Testis (tissue), 5 donors: ENCODE data around the gene HOXA6. TPM values are rescaled to one million over a fixed set of nuclear protein-coding genes. Genes with fewer than 3 reads are reported as not detected.

ENCODE experiments used
- DNase-seq: peaks from one replicate; pipeline ENCODE4 v3.0.0-alpha.2; 2019
- H3K27ac ChIP-seq, 2 donors: fragments of 200-600 bp; sonication (generic); one replicate each; pipeline ENCODE4 v1.5.1; 2019
- H3K27me3 ChIP-seq: fragments of 200-600 bp; sonication (generic); one replicate; pipeline ENCODE4 v1.5.1; 2019
- H3K36me3 ChIP-seq: fragments of 200-600 bp; sonication (generic); one replicate; pipeline ENCODE4 v1.5.1; 2017; ENCODE audit warnings: low read depth; ENCODE audit errors: missing control alignments
- H3K4me1 ChIP-seq: fragments of 200-600 bp; sonication (generic); one replicate; pipeline ENCODE4 v1.5.1; 2019
- H3K4me3 ChIP-seq, 2 donors: fragments of 200-600 bp; sonication (generic); one replicate each; pipeline ENCODE4 v1.5.1; 2017 to 2019
- H3K9me3 ChIP-seq: fragments of 200-600 bp; sonication (generic); one replicate; pipeline ENCODE4 v1.5.1; 2017
- POLR2A ChIP-seq: fragments of 450-650 bp; IDR thresholded peaks from one replicate; pipeline ENCODE4 v1.6.1; 2017; ENCODE audit warnings: antibody characterized with exemption, mild to moderate bottlenecking, moderate library complexity
- WGBS, 2 donors: methylation state at CpG; one replicate each; pipeline ENCODE4 v1.1.5; 2018; 5-methylcytosine and 5-hydroxymethylcytosine counted together
- intact Hi-C: fragments of 100-400 bp; cut with DNase I; formaldehyde crosslinking; loops from one replicate; pipeline ENCODE4 v1.15.1; 2023; ENCODE audit warnings: low total_unique reads
- long read RNA-seq, 2 donors: transcript quantifications; one replicate each; lab custom pipeline, GENCODE V29; 2026
- polyA plus RNA-seq: library from polyadenylated mRNA; stranded (reverse); fragments of 350-450 nt; fragmentation: Illumina TruSeq; extraction: RNeasy Lipid Tissue Mini Kit (QIAGEN cat#74804); gene quantifications from one replicate; pipeline ENCODE4 v1.2.3, GENCODE V29; 2014; ENCODE audit warnings: low read depth, low replicate concordance; ENCODE audit not compliant: insufficient read depth
- total RNA-seq, 2 donors: library from RNA; depleted of rRNA; stranded (reverse); fragments of >200 nt; gene quantifications; one replicate each; pipeline ENCODE4 v1.2.3, GENCODE V29; 2016
- TF ChIP-seq, protein P1 (sequence below), 3 experiments: fragments of 450-650 bp in 2 of 3; fragments of 200-600 bp in 1 of 3; sonication (generic) in 1 of 3; IDR thresholded peaks; one replicate each; pipeline ENCODE4 v1.5.1; 2016 to 2019; ENCODE audit warnings: antibody characterized with exemption in 3 of 3, mild to moderate bottlenecking in 2 of 3, moderate library complexity in 1 of 3

The HOXA6 gene
- not detected for total RNA-seq
- polyA plus RNA-seq = 0.37 TPM
- long read RNA-seq, donor 1, partial matches to known transcripts = 0 of 2 reads
- long read RNA-seq, donor 1, other reads (novel, unspliced or antisense) = 0 of 2 reads
- long read RNA-seq, donor 2, partial matches to known transcripts = 0 of 1 reads
- long read RNA-seq, donor 2, other reads (novel, unspliced or antisense) = 0 of 1 reads

DNA sequence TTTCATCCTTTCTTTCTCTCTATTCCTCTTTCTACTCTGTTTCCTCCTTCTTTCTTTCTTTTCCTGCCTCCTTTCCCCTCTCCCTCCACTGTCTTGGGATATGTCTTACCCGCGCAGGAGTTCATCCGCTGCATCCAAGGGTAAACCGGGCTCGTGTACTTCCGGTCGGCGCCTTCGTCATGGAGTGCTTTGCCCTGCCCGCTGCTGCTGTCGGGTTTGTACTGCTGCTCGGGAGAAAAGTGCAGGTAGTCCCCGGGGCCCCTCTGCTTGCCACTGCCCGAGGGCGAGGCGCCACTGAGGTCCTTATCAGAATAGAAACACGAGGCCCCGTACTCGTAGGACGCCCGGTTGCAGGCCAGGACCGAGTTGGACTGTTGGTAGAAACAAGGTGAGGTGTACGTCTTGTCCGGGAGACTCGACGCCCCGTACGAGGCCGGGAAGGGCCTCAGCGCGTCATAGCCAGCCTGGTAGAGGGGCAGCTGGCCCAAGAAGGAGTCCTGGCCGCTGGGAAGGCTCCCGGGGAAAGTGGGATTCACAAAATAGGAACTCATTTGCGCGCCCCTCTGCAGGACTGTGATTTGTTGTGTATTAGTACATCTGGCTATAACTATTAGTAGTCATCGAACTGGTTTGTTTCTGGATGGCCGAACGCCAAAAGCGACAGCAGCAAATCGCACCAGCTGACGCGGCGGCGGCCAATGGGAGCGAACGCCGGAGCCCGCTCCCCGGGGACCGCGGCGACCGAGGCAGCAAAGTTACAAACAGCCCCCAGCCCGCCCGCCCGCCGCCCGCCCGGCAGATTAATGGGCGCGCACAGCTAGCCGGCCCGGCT lies at the start of gene HOXA6:
TSS of gene HOXA6 (minus strand) at position 576 of the 832 bp plus-strand sequence. CDS start at position 551, 25 bp downstream.
- no peaks in the 10 kb centered on the region for H3K9me3 ChIP-seq
- WGBS, 2 donors = 8% methylated on average over 34 to 56 of the region's 63 CpGs
- no peaks in the 10 kb centered on the region for H3K27me3 ChIP-seq
- peak; percentile 32 for DNase-seq
- TF ChIP-seq POLR2A = no peak
- TF ChIP-seq, protein P1, sequence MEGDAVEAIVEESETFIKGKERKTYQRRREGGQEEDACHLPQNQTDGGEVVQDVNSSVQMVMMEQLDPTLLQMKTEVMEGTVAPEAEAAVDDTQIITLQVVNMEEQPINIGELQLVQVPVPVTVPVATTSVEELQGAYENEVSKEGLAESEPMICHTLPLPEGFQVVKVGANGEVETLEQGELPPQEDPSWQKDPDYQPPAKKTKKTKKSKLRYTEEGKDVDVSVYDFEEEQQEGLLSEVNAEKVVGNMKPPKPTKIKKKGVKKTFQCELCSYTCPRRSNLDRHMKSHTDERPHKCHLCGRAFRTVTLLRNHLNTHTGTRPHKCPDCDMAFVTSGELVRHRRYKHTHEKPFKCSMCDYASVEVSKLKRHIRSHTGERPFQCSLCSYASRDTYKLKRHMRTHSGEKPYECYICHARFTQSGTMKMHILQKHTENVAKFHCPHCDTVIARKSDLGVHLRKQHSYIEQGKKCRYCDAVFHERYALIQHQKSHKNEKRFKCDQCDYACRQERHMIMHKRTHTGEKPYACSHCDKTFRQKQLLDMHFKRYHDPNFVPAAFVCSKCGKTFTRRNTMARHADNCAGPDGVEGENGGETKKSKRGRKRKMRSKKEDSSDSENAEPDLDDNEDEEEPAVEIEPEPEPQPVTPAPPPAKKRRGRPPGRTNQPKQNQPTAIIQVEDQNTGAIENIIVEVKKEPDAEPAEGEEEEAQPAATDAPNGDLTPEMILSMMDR (IDR thresholded peaks at IDR 0.05) = no peak
- H3K4me1 ChIP-seq = peaks cover 4% of the 10 kb centered on the region
- no peak within 1 kb of the TSS for H3K27ac ChIP-seq
- intact Hi-C loops = no loop called here
- H3K4me3 ChIP-seq = peak within 1 kb of the TSS in 1 of 2 donors; percentile 0
- no peaks in the 10 kb centered on the region for H3K36me3 ChIP-seq

DNA sequence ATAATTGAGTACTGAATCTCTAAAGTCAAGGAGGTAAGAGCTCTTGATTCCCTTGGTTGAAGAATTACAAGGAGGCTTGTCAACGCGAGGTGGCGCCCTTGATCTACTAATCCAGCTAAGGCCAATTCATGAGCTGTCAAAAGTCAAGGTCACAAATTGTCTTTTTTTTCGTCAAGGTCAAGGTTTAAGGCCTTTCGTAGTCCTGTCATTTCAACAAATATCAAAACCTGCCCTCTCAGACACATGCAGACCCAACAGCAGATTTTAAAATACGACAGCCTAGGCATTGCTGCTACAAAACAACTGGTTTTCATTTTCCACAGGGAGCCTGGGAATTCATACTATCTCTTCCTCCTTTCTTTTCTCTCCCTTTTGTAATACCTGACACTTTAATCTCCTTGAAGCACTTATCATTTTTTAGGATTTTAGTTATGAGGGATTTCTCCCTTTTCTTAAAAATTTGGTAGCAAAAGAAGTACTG lies 48.8 kb upstream of the HOXA6 start:
- Histone ChIP-seq H3K4me3 (no peak overlapping the region), H3K27me3 (no peaks in the 10 kb centered on the region), H3K9me3 (no peaks in the 10 kb centered on the region), H3K4me1 (peaks cover 9% of the 10 kb centered on the region), H3K27ac (no peak overlapping the region), H3K36me3 (no peaks in the 10 kb centered on the region)
- WGBS, 2 donors = 6% methylated on average over 6 of the region's 6 CpGs
- intact Hi-C loops = loop anchor here (10.0 kb wide), 2 partner anchors 738 to 888 kb away; no protein-coding TSS in a partner anchor
- peak; percentile 92 for DNase-seq
- TF ChIP-seq POLR2A = no peak
- TF ChIP-seq, protein P1 (IDR thresholded peaks at IDR 0.05) = peak; percentile 57 to 73 (median 67)

DNA sequence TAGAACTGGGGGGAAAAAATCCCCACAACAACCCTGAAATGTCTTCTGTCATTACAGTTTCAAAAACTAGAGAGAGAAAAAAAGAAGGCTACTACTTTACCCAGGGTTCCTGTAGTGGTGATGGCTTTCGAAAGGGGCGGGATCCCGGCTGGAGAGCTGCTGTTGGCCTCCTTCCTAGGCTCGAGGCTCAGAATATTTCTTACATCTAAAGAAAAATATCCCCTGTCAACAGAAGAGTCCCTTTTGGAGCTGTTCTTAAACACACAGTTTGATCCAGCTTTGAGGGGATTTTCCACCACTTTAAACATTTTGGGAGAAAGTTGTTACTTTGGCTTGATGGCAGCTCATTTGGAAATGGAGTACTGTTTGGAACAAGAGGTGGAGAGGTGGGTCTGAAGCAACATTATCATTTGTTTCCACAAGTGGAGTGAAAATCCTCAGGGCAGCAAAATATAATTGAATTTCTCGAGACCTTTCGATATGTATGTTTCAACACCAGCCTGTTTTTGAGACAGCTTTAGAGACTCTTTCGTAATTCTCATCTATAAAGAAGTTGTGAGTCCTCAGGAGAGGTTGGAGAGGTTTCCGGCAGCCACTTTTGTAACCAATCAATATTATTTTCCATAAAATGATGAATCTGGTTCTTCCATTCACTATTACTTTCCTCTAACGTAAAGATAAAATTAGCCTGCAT lies 47.3 kb upstream of the HOXA6 start:
- WGBS, 2 donors = 40 to 44% methylated on average over 9 of the region's 9 CpGs
- DNase-seq = no peak
- no peak overlapping the region for H3K4me3 ChIP-seq
- peaks cover 9% of the 10 kb centered on the region for H3K4me1 ChIP-seq
- no peaks in the 10 kb centered on the region for H3K36me3 ChIP-seq
- no peaks in the 10 kb centered on the region for H3K9me3 ChIP-seq
- no peak for TF ChIP-seq POLR2A
- TF ChIP-seq, protein P1 (IDR thresholded peaks at IDR 0.05) = no peak
- no peaks in the 10 kb centered on the region for H3K27me3 ChIP-seq
- H3K27ac ChIP-seq = no peak overlapping the region
- intact Hi-C loops = loop anchor here (10.0 kb wide), 2 partner anchors 740 to 890 kb away; no protein-coding TSS in a partner anchor

DNA sequence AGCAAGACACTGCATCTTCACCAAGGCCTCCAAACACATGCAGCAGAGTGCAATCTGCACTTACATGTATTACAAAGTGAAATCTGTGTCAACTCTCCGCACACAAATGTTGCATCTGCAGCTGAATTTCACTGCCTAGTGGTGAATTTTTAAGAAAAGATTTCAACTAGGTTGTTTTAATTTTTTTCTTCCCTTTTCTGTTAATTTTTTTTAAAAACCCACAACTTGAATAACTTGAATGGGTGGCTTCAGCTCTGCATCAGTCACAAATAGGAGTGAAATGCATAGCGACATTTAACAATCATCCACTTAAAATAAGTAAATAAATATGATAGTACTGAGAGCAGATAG lies 46.4 kb upstream of the HOXA6 start:
- Histone ChIP-seq H3K36me3 (no peaks in the 10 kb centered on the region), H3K27ac (no peak overlapping the region), H3K4me1 (peaks cover 9% of the 10 kb centered on the region), H3K27me3 (no peaks in the 10 kb centered on the region), H3K4me3 (no peak overlapping the region), H3K9me3 (no peaks in the 10 kb centered on the region)
- DNase-seq = no peak
- intact Hi-C loops = loop anchor here (10.0 kb wide), 2 partner anchors 741 to 891 kb away; no protein-coding TSS in a partner anchor
- TF ChIP-seq POLR2A = no peak
- TF ChIP-seq, protein P1 (IDR thresholded peaks at IDR 0.05) = no peak
- 39 to 42% methylated on average over 2 of the region's 2 CpGs for WGBS, 2 donors
